ENCODE results near the gene AKAP8L. TPM values are rescaled to one million over a fixed set of nuclear protein-coding genes. Genes with fewer than 3 reads are reported as not detected.
"Not testable (repeated sequence)": the region's sequence is repeated elsewhere in the genome, so short reads cannot be mapped to it uniquely, and the experiment has no call there.

Gene AKAP8L
- total RNA-seq, 1 donor from 2014 or later, result 63.1 TPM

- intact Hi-C loops (cut with DNase I), result no loop called here
- no peak for DNase-seq (ENCODE audit: low spot score)
Observed at GRCh38 chr19:15422296-15423075, 3.7 kb upstream of the AKAP8L start.

- intact Hi-C loops (cut with DNase I), result no loop called here
- DNase-seq (ENCODE audit: low spot score), result peak; percentile 85
Observed at GRCh38 chr19:15421721-15422260, 3.0 kb upstream of the AKAP8L start.

GRCh38 chr19:15421136-15421695 is 2.4 kb upstream of the AKAP8L start:
- no peak for DNase-seq (ENCODE audit: low spot score)
- intact Hi-C loops (cut with DNase I), result no loop called here

- intact Hi-C loops (cut with DNase I), result loop anchor here (2.0 kb wide), 1 partner anchor 13 kb away; no protein-coding TSS in a partner anchor
- DNase-seq (ENCODE audit: low spot score), result no peak
Observed at GRCh38 chr19:15419413-15420025, 731 bp upstream of the AKAP8L start.

- DNase-seq (ENCODE audit: low spot score), result no peak
- intact Hi-C loops (cut with DNase I), result loop anchor here (1.0 to 2.0 kb wide), 2 partner anchors 15 to 39 kb away; partner anchors contain the start of gene AKAP8
Observed at GRCh38 chr19:15418231-15418578, 583 bp downstream of the AKAP8L start.

GRCh38 chr19:15417699-15418098 is 1.1 kb downstream of the AKAP8L start:
- DNase-seq (ENCODE audit: low spot score), result no peak
- intact Hi-C loops (cut with DNase I), result loop anchor here (1.0 to 2.0 kb wide), 2 partner anchors 15 to 38 kb away; partner anchors contain the start of gene AKAP8

- no peak for DNase-seq (ENCODE audit: low spot score)
- intact Hi-C loops (cut with DNase I), result no loop called here
Observed at GRCh38 chr19:15412832-15413231, 6.0 kb downstream of the AKAP8L start.

- intact Hi-C loops (cut with DNase I), result not testable (repeated sequence)
- peak; percentile 43 for DNase-seq (ENCODE audit: low spot score)
Observed at GRCh38 chr19:15411351-15411750, 7.4 kb downstream of the AKAP8L start.

- intact Hi-C loops (cut with DNase I), result no loop called here
- no peak for DNase-seq (ENCODE audit: low spot score)
Observed at GRCh38 chr19:15404780-15405211, 14.0 kb downstream of the AKAP8L start.

GRCh38 chr19:15404097-15404779 is 14.6 kb downstream of the AKAP8L start:
- intact Hi-C loops (cut with DNase I), result no loop called here
- DNase-seq (ENCODE audit: low spot score), result no peak

GRCh38 chr19:15403151-15403531 is 15.6 kb downstream of the AKAP8L start:
- intact Hi-C loops (cut with DNase I), result no loop called here
- no peak for DNase-seq (ENCODE audit: low spot score)

- DNase-seq (ENCODE audit: low spot score), result no peak
- intact Hi-C loops (cut with DNase I), result no loop called here
Observed at GRCh38 chr19:15402411-15403150, 16.2 kb downstream of the AKAP8L start.

- intact Hi-C loops (cut with DNase I), result no loop called here
- no peak for DNase-seq (ENCODE audit: low spot score)
Observed at GRCh38 chr19:15401397-15401710, 17.4 kb downstream of the AKAP8L start.

- intact Hi-C loops (cut with DNase I), result no loop called here
- no peak for DNase-seq (ENCODE audit: low spot score)
Observed at GRCh38 chr19:15400521-15401396, 18.0 kb downstream of the AKAP8L start.

- no peak for DNase-seq (ENCODE audit: low spot score)
- intact Hi-C loops (cut with DNase I), result no loop called here
Observed at GRCh38 chr19:15399635-15400034, 19.2 kb downstream of the AKAP8L start.

GRCh38 chr19:15399234-15399515 is 19.6 kb downstream of the AKAP8L start:
- no peak for DNase-seq (ENCODE audit: low spot score)
- intact Hi-C loops (cut with DNase I), result no loop called here

GRCh38 chr19:15398501-15399233 is 20.1 kb downstream of the AKAP8L start:
- no peak for DNase-seq (ENCODE audit: low spot score)
- intact Hi-C loops (cut with DNase I), result no loop called here

GRCh38 chr19:15397782-15398181 is 21.0 kb downstream of the AKAP8L start:
- intact Hi-C loops (cut with DNase I), result no loop called here
- no peak for DNase-seq (ENCODE audit: low spot score)
